Erythroblast (primary cell): ENCODE data around the gene ARHGAP30.

ENCODE experiments used
- GATA1 ChIP-seq: IDR thresholded peaks from 2 replicates; pipeline ENCODE4 v1.6.1; 2011; ENCODE audit warnings: low read depth, mild to moderate bottlenecking, control low read depth, low read length, moderate library complexity
- POLR2A ChIP-seq: IDR thresholded peaks from 2 replicates; pipeline ENCODE4 v1.6.1; 2011; ENCODE audit warnings: mild to moderate bottlenecking, low read length

DNA sequence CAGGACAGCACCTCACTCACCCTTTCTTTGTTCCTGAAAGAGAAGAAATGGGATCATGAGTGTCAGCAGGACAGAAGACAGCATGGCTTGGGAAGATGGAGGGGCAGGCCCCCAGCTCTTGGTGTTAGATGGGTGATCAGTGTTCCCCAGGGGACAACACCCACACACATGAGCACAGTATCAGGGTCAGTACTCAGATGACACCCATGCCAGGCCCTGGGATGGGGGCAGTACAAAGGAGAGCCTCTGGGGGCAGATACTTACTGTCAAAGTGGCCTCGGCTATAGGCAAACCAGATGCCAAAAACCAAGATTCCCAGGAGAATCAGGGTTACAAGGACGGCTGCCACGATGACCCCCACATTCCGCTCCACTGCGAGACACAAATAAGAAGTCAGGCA is 70.3 kb downstream of the ARHGAP30 start:
- TF ChIP-seq POLR2A (no peak), GATA1 (no peak)
